GM21423 (cell line): Measurements from ENCODE around the gene CCDC190.
"Not testable (repeated sequence)": the region's sequence is repeated elsewhere in the genome, so short reads cannot be mapped to it uniquely, and the experiment has no call there.

Source experiments
- ATAC-seq: cut with Tn5 transposase; IDR thresholded peaks from one replicate; pipeline ENCODE4 v1.9.1; 2021; ENCODE audit warnings: mild to moderate bottlenecking, moderate library complexity; ENCODE audit not compliant: unreplicated experiment

The CCDC190 gene

DNA sequence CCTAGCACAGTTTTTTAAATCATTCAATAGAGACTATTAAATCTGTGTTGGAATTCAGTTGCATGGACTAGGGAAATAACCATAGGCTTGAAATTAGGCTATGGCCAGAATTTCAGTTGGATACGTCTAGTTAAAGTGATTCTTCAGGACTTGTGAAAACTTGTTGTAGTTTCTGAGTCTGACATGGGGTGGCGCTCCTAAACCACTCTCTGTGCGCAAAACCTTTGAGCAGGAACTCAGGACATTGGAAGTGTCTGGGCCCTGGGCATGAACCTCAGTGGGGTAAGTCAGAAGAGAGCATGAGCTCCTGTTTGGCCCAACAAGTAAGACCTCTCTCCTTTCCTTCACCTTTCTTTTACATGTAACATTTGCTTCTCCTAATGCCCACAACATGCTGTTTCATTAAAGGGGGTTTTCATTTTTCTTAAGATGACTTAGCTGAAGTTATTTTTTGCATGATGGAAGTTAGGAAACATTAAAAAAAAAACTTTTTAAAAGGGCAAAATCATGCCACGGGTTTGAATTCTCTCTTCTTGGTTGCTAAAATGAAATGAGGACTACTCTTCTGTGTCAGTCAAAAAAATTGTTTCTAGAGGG is 17.1 kb upstream of the CCDC190 start:
- no peak for ATAC-seq

- ATAC-seq, result no peak
Measured at GRCh38 chr1:162877412-162877811, 16.4 kb upstream of the CCDC190 start.

DNA sequence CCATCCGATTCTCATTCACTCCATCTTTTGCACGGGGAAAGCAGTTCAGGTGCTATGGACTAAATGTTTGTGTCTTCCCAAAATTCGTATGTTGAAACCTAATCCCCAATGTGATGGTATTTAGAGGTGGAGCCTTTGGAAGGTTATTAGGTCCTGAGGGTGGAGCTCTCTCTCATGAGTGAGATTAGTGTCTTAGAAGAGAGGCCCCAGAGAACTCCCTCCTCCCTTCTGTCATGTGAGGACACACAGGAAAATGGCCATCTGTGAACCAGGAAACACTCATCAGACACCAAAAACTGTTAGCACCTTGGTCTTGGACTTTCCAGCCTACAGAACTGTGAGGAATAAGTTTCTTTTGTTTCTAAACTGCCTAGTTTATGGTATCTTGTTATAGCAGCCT is 15.8 kb upstream of the CCDC190 start:
- ATAC-seq, result no peak

GRCh38 chr1:162873671-162874666 is 13.0 kb upstream of the CCDC190 start:
- ATAC-seq, result no peak

- no peak for ATAC-seq
Measured at GRCh38 chr1:162872981-162873380, 12.0 kb upstream of the CCDC190 start.

- ATAC-seq, result not testable (repeated sequence)
Measured at GRCh38 chr1:162871417-162871816, 10.4 kb upstream of the CCDC190 start.

GRCh38 chr1:162868972-162869371 is 8.0 kb upstream of the CCDC190 start:
- no peak for ATAC-seq

DNA sequence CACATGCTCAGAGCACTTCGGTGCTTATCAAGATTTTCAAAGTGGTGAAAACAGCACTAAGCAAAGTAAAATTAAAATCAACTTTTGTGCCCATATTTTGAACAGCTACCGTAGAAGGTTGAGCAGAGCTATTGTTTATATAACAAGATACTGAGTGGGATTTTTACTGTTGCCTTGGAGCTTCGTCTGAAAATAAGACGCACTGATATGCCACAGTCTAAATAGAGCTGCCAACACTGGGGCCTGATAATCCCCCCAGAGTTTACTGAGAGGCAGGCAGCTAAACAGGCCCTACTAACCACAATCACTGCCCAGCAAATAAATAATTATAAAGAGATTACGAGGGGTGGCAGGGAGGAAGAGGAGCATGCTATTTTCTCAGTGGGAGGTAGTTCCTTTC is 650 bp upstream of the CCDC190 start:
- ATAC-seq, result no peak

GRCh38 chr1:162859191-162859590 is 1.8 kb downstream of the CCDC190 start:
- no peak for ATAC-seq

DNA sequence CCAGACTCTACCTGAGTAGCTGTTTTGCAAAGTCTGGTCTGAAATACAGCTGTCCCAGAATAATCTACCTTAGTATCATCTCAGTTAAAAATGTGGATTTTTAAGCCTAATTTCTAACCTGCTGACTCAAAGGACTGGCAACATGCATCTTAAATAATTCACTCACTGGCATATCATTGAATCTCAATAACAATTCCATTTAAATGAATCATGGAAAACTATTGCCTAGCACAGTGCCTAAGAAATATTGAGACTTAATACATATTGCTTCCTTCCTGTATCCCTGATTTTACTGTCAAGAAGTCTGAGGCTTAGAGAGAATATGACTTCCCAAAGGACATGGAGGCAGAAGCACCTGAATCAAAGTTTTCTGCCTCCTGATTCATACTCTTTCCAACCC is 3.1 kb downstream of the CCDC190 start:
- no peak for ATAC-seq

GRCh38 chr1:162856260-162856659 is 4.7 kb downstream of the CCDC190 start:
- ATAC-seq, result no peak

DNA sequence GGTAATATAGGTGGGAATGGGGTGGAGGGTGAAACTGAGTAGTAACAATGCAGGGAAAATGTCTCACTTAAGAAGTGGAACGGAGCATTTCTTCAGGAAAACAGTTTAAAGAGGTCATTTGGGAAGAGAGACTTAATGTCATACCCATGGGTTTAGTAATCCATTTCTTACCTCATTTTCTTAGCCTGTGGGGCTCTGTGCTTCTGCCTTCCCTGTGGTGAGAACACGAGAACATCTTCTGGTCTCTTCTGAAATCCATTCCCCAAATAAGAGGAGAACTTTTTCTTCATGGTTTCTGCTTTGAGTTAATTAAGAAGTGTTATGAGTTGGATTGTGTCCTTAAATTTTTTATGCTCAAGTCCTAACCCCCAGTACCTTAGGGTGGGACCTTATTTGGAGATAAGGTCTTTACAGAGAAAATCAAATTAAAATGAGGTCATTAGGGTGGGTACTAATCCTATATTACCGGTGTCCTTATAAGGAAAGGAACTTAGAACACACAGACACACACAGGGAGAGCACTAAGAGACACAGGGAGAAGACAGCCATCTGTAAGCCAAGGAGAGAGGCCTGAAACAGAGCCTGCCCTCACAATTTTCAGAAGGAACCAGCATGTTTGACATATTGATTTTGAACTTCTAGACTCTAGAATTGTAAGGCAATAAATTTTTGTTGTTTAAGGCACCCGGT is 5.4 kb downstream of the CCDC190 start:
- no peak for ATAC-seq

- peak; percentile 77 for ATAC-seq
Measured at GRCh38 chr1:162854245-162854882, 6.6 kb downstream of the CCDC190 start.

DNA sequence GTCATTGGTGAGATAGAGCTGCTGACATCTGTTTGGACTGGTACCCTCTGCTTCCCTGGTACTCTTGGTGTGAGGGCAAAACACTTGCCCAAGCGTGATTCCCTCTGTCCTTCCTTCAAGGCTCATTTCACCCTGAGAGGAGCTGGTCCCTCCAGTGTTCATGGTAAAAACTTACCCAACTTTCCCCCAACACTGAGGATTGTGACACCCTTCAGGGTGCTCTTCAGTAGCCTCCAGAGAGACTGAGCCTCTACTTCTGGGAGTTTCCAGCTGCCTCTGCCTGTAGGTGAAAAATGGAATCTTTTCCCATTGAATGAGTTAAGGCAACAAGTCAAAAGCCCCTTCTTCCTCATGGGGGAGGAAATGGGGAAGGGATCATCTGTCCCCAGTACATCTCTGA is 9.6 kb downstream of the CCDC190 start:
- no peak for ATAC-seq

DNA sequence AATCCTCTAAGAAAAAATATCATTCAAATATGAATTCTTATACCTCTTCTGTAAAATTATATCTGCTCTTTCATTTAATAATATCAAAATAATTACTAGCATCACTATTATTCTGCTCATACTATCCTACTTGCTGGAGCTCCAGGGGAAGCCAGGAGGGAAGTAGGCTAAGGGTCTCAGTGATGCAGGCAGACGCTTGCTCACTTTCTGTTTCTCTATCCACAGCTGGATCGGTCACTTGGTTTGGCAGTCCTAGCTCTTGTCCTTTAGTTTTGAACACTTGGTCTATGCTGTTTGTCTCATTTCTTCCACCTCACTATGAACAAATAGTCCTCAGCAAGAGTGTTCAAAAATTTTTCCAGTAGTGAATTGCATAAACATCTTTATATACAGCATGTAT is 11.3 kb downstream of the CCDC190 start:
- ATAC-seq, result no peak

DNA sequence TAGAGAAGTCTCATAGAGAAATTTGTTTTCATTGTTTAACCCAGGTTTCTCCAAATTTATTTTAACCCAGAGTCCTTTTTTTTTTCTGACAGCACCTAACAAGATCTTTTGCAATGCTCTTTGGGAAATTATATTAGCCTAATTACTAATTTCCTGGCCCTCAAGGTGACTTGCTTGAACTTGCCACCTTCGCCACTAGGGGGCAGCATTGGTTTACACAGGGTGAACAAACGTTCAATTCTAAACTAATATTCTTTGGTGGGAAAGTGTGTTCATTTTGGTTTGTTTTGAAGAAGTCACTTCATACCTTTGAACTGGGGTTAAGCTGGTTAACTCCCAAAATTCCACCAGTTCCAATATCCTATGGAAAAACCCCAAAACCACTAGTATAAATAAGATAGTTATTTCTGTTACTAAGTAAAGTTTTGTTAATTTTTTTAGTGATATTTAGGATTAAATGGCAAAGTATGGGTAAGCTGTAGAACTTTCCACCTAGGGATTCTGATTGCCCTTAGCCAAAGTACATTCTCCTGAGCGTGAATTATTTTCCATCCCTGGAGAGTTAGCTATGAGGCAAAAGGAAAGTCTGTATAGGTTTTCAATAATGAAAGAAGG is 13.0 kb downstream of the CCDC190 start:
- peak; percentile 55 for ATAC-seq

DNA sequence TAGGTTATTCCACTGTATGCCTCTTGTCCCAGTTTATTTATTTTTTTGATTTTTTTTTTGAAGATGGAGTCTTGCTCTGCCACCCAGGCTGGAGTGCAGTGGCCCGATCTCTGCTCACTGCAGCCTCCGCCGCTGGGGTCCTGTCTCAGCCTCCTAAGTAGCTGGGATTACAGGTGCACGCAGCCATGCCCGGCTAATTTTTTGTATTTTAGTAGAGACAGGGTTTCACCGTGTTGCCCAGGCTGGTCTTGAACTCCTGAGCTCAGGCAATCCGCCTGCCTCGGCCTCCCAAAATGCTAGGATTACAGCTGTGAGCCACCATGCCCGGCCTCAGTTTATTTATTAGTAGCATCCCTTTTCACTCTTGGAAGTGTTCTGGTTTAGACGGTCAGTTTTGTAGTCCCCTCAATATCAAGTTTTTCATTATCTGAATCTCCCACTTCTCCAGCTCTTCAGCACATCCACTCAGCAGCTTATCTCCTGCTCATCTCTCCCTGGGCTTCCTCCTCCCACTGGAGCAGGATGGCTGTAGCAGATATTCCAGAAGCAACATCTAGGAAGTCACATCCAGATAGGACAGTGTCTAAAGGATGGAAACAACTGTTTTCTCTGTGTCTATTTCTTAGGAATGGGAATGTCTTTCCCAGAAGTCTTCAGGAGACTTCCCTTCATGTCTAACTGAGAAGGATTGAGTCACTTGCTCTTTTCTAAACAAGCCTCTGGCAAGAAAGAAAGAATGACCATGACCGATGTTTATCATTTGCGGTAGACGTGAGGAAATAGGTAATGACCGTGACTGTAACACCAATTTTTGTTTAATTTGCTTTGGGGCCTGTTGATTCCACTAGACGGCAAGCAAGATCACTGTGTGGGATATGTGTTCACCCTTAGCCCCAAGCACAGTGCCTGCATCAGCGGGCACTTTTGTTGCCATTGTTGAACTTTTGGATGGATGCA is 14.4 kb downstream of the CCDC190 start:
- ATAC-seq, result no peak

DNA sequence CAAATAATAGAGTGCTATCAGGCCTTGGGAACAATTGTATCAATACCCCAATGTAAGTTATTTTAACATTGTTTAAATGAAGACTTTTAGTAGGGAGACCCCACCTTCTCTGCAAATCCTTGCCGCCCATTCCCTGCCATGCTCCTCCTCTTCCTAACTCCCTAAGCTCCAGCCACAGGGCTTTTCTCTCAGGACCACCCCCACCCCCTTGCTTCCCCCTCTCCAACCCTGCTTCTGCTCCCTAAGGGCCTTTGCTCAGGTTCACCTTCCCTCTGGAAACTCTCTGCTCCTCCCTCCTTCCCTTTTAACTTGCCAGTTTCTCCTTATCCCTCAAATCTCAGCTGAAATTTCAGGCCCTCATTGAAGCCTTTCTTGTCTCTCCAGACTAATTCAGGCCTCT is 16.8 kb downstream of the CCDC190 start:
- no peak for ATAC-seq

GRCh38 chr1:162840250-162840839 is 20.6 kb downstream of the CCDC190 start:
- ATAC-seq, result no peak
